Fibroblast of villous mesenchyme (primary cell): Measurements from ENCODE around the gene ITPKA. TPM values are rescaled to one million over a fixed set of nuclear protein-coding genes. Genes with fewer than 3 reads are reported as not detected.

Experiments used
- DNase-seq: peaks from one replicate; pipeline ENCODE4 v3.0.0-alpha.2; 2010; ENCODE audit warnings: low read depth
- H3K4me3 ChIP-seq: 2 replicates; pipeline ENCODE4 v1.5.1; 2011; ENCODE audit warnings: low read depth, mild to moderate bottlenecking, low read length
- small RNA-seq: library from RNA; depleted of rRNA; stranded (forward); fragments of <200 nt; gene quantifications from one replicate; pipeline ENCODE3, GENCODE V24; 2012
- total RNA-seq: library from RNA; depleted of rRNA; stranded (reverse); fragments of >200 nt; gene quantifications from 2 replicates; pipeline ENCODE4 v1.2.3, GENCODE V29; 2012
- TF ChIP-seq, protein P1 (sequence below): IDR thresholded peaks from 2 replicates; pipeline ENCODE4 v1.5.1; 2012; ENCODE audit warnings: low read depth, mild to moderate bottlenecking, low read length; ENCODE audit not compliant: insufficient read depth

Gene ITPKA
- total RNA-seq, 1 donor: 0.86 TPM

GRCh38 chr15:41543521-41543870 is 49.8 kb downstream of the ITPKA start:
- DNase-seq: no peak
- TF ChIP-seq, protein P1, sequence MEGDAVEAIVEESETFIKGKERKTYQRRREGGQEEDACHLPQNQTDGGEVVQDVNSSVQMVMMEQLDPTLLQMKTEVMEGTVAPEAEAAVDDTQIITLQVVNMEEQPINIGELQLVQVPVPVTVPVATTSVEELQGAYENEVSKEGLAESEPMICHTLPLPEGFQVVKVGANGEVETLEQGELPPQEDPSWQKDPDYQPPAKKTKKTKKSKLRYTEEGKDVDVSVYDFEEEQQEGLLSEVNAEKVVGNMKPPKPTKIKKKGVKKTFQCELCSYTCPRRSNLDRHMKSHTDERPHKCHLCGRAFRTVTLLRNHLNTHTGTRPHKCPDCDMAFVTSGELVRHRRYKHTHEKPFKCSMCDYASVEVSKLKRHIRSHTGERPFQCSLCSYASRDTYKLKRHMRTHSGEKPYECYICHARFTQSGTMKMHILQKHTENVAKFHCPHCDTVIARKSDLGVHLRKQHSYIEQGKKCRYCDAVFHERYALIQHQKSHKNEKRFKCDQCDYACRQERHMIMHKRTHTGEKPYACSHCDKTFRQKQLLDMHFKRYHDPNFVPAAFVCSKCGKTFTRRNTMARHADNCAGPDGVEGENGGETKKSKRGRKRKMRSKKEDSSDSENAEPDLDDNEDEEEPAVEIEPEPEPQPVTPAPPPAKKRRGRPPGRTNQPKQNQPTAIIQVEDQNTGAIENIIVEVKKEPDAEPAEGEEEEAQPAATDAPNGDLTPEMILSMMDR: no peak
- H3K4me3 ChIP-seq: peak overlapping the region; percentile 98

- DNase-seq: peak; percentile 71
- TF ChIP-seq, protein P1: no peak
- H3K4me3 ChIP-seq: peak overlapping the region; percentile 21
Observed at GRCh38 chr15:41544650-41545015, 51.0 kb downstream of the ITPKA start.

DNA sequence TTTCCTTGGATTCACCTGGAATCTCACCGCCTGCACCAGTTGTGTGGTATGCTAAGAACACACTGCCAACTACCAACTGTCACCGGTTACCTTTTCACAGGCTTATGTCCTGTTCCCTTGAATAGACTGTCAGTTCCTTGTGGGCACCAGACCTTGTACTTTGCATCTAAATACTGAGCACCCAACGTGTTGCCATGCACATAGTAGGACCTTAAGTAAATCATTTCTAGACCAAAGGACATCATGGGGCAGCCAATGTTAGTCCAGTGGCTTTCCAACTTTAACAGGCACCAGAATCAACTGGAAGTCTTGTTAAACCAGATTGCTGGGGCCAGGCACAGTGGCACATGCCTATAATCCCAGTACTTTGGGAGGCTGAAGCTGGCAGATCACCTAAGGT is 51.5 kb downstream of the ITPKA start:
- no peak for DNase-seq
- no peak overlapping the region for H3K4me3 ChIP-seq
- TF ChIP-seq, protein P1: no peak

DNA sequence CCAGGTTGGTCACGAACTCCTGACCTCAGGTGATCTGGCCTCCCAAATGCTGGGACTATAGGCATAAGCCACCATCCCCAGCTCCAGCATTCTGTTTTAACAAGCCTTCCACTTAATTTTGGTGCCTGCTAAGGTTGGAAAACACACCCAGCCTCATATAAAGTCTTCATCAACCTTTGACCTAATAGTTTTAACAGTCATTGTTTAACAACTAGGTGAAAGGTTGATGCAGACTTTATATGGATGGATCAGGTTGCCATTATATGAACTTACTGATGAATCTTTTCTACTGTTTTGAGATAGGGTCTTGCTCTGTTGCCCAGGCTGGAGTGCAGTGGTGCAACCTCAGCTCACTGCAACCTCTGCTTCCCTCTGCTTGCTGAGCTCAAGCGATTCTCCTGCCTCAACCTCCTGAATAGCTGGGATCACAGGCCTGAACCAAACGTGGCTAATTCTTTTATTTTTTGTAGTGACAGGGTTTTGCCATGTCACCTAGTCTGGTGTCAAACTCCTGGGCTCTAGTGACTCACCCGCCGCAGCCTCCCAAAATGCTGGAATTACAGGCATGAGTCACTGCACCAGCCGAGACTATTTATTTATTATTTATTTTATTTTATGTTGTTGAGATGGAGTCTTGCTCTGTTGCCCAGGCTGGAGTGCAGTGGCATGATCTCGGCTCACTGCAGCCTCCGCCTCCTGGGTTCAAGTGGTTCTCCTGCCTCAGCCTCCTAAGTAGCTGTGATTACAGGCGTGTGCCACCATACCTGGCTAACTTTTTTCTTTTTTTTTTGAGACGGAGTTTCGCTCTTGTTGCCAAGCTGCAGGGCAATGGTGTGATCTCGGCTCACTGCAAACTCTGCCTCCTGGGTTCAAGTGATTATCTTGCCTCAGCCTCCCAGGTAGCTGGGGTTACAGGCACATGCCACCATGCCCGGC is 53.4 kb downstream of the ITPKA start:
- peak; percentile 51 for DNase-seq
- TF ChIP-seq, protein P1: no peak
- H3K4me3 ChIP-seq: no peak overlapping the region

DNA sequence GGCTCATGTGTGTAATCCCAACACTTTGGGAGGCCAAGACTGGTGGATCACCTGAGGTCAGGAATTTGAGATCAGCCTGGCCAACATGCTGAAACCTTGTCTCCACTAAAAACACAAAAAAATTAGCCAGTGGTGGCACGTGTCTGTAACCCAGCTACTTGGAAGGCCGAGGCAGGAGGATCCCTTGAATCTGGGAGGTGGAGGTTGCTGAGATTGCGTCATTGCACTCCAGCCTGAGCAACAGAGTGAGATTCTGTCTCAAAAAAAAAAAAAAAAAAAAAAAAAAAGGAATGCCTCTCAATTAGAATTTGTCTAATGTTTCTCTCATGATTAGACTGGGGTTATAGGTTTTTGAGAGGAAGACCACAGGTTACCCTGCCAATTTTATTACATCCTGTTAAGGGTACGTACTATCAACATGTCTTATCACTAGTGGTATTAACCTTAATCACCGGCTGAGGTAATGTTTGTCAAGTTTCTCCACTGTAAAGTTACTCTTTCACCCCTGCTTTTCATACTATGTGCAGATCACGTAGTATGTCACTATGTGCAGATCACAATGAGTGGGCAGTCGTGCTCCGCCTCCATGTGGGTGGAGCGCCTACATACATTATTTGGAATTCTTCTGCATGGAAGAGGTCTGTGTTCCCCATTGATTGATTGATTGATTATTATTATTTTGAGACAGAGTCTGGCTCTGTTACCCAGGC is 56.5 kb downstream of the ITPKA start:
- H3K4me3 ChIP-seq: no peak overlapping the region

More for the DNA sequence above, 56.5 kb downstream of the ITPKA start:
- peak; percentile 17 for DNase-seq
- TF ChIP-seq, protein P1: no peak

Small RNAs within 50 kb of the gene (small RNA-seq; reads per million reads assigned to genes)
- not detected for gene RNU6-1169P

Other genes starting within 250 kb of the ITPKA start
- 2.6 and 8.6 TPM in 2 replicates for gene OIP5, start 161.3 kb upstream of the ITPKA start, total RNA-seq
- 28.3 and 59.2 TPM in 2 replicates for gene NUSAP1, start 161.0 kb upstream of the ITPKA start, total RNA-seq
- 27.4 and 28.5 TPM in 2 replicates for gene NDUFAF1, start 91.4 kb upstream of the ITPKA start, total RNA-seq
- 30.0 and 37.1 TPM in 2 replicates for gene RTF1, start 76.8 kb upstream of the ITPKA start, total RNA-seq
- gene LTK, start 20.0 kb downstream of the ITPKA start, total RNA-seq: 0.86 and 1.6 TPM in 2 replicates
- gene RPAP1, start 50.4 kb downstream of the ITPKA start, total RNA-seq: 14.8 and 26.8 TPM in 2 replicates
- gene TYRO3, start 65.3 kb downstream of the ITPKA start, total RNA-seq: 13.8 and 14.5 TPM in 2 replicates
- gene MGA, start 166.5 kb downstream of the ITPKA start, total RNA-seq: 27.7 and 41.5 TPM in 2 replicates